ENCODE data around the gene PPIF. TPM values are rescaled to one million over a fixed set of nuclear protein-coding genes. Genes with fewer than 3 reads are reported as not detected.
A peak's percentile ranks its signal among the peaks of the same experiment; 100 is the strongest.

Gene PPIF
- total RNA-seq, 2 donors from 2014 or later, result 50.4 to 51.0 TPM

- Histone ChIP-seq H3K4me3 (ENCODE audit: low read length) (no peak overlapping the region), H3K4me1 (ENCODE audit: control insufficient read depth, insufficient read depth, low read length) (peaks cover 18% of the 10 kb centered on the region), H3K9me3 (ENCODE audit: control insufficient read depth, low read length) (no peaks in the 10 kb centered on the region), H3K36me3 (ENCODE audit: control insufficient read depth, insufficient read depth, low read length) (no peaks in the 10 kb centered on the region), H3K27me3 (ENCODE audit: control insufficient read depth, insufficient read depth, low read length, poor library complexity, severe bottlenecking) (no peaks in the 10 kb centered on the region), H3K27ac (ENCODE audit: low read depth, low read length) (no peak overlapping the region), H3K9ac (ENCODE audit: extremely low read depth, low read length, poor library complexity, severe bottlenecking) (no peak overlapping the region)
- no peak overlapping the region for H3K27ac Mint-ChIP-seq
- H3K4me1 Mint-ChIP-seq, result peaks cover 17% of the 10 kb centered on the region
- H3K9me3 Mint-ChIP-seq, result no peaks in the 10 kb centered on the region
- TF ChIP-seq CTCF (conservative IDR thresholded peaks at IDR 0.05), result no peak
- DNase-seq, result peak; percentile 29
- 88 to 94% methylated on average over 9 to 10 of the region's 10 CpGs for WGBS, 2 experiments (ENCODE audit: insufficient coverage in 1 of 2, insufficient read length in 1 of 2)
- H3K36me3 Mint-ChIP-seq (ENCODE audit: low read depth), result no peaks in the 10 kb centered on the region
- peaks cover 18% of the 10 kb centered on the region for H3K27me3 Mint-ChIP-seq (ENCODE audit: insufficient read depth)
- H3K4me3 Mint-ChIP-seq, result no peak overlapping the region
Measured at GRCh38 chr10:79342811-79343561, 4.3 kb upstream of the PPIF start.

GRCh38 chr10:79344502-79345195 lies 2.6 kb upstream of the PPIF start:
- Mint-ChIP-seq H3K27ac (peak overlapping the region; percentile 30), H3K4me3 (no peak overlapping the region), H3K36me3 (ENCODE audit: low read depth) (peaks cover 9% of the 10 kb centered on the region), H3K9me3 (no peaks in the 10 kb centered on the region), H3K27me3 (ENCODE audit: insufficient read depth) (peaks cover 18% of the 10 kb centered on the region), H3K4me1 (peaks cover 20% of the 10 kb centered on the region)
- WGBS, 2 experiments (ENCODE audit: insufficient coverage in 1 of 2, insufficient read length in 1 of 2), result 71 to 84% methylated on average over 1 to 3 of the region's 3 CpGs
- Histone ChIP-seq H3K36me3 (ENCODE audit: control insufficient read depth, insufficient read depth, low read length) (peaks cover 2% of the 10 kb centered on the region), H3K27ac (ENCODE audit: low read depth, low read length) (no peak overlapping the region), H3K9ac (ENCODE audit: extremely low read depth, low read length, poor library complexity, severe bottlenecking) (no peak overlapping the region), H3K4me1 (ENCODE audit: control insufficient read depth, insufficient read depth, low read length) (peaks cover 18% of the 10 kb centered on the region), H3K27me3 (ENCODE audit: control insufficient read depth, insufficient read depth, low read length, poor library complexity, severe bottlenecking) (no peaks in the 10 kb centered on the region), H3K9me3 (ENCODE audit: control insufficient read depth, low read length) (no peaks in the 10 kb centered on the region), H3K4me3 (ENCODE audit: low read length) (no peak overlapping the region)
- DNase-seq, result no peak
- TF ChIP-seq CTCF (conservative IDR thresholded peaks at IDR 0.05), result no peak

- H3K9me3 Mint-ChIP-seq, result no peaks in the 10 kb centered on the region
- no peak for TF ChIP-seq CTCF (conservative IDR thresholded peaks at IDR 0.05)
Measured at GRCh38 chr10:79345241-79346011, 1.8 kb upstream of the PPIF start.

More at GRCh38 chr10:79345241-79346011, 1.8 kb upstream of the PPIF start:
- Mint-ChIP-seq H3K27me3 (ENCODE audit: insufficient read depth) (peaks cover 18% of the 10 kb centered on the region), H3K4me1 (peaks cover 20% of the 10 kb centered on the region), H3K36me3 (ENCODE audit: low read depth) (peaks cover 17% of the 10 kb centered on the region), H3K27ac (peak overlapping the region; percentile 30), H3K4me3 (no peak overlapping the region)
- Histone ChIP-seq H3K36me3 (ENCODE audit: control insufficient read depth, insufficient read depth, low read length) (peaks cover 10% of the 10 kb centered on the region), H3K4me3 (ENCODE audit: low read length) (no peak overlapping the region), H3K27me3 (ENCODE audit: control insufficient read depth, insufficient read depth, low read length, poor library complexity, severe bottlenecking) (no peaks in the 10 kb centered on the region), H3K4me1 (ENCODE audit: control insufficient read depth, insufficient read depth, low read length) (peaks cover 18% of the 10 kb centered on the region), H3K9me3 (ENCODE audit: control insufficient read depth, low read length) (no peaks in the 10 kb centered on the region), H3K27ac (ENCODE audit: low read depth, low read length) (no peak overlapping the region), H3K9ac (ENCODE audit: extremely low read depth, low read length, poor library complexity, severe bottlenecking) (no peak overlapping the region)
- WGBS, 2 experiments (ENCODE audit: insufficient coverage in 1 of 2, insufficient read length in 1 of 2), result 79 to 100% methylated on average over 2 to 5 of the region's 5 CpGs
- no peak for DNase-seq

All from endodermal cell (in vitro differentiated cells).